Stimulated activated naive CD8-positive, alpha-beta T cell treated with anti-CD3 and anti-CD28 coated beads, Interleukin-15, Interleukin-2, amounts not matched to agents 100 U/mL and 50 U/mL, for 24 hours (primary cell): ENCODE data around the gene ZBTB42.

Experiments used
- ATAC-seq: fragments of 150-1000 bp; cut with Tn5 transposase; one replicate; pipeline ENCODE4 v1.10.0; 2021
- DNase-seq: peaks from one replicate; pipeline ENCODE4 v3.0.0; 2021

ZBTB42 gene

DNA sequence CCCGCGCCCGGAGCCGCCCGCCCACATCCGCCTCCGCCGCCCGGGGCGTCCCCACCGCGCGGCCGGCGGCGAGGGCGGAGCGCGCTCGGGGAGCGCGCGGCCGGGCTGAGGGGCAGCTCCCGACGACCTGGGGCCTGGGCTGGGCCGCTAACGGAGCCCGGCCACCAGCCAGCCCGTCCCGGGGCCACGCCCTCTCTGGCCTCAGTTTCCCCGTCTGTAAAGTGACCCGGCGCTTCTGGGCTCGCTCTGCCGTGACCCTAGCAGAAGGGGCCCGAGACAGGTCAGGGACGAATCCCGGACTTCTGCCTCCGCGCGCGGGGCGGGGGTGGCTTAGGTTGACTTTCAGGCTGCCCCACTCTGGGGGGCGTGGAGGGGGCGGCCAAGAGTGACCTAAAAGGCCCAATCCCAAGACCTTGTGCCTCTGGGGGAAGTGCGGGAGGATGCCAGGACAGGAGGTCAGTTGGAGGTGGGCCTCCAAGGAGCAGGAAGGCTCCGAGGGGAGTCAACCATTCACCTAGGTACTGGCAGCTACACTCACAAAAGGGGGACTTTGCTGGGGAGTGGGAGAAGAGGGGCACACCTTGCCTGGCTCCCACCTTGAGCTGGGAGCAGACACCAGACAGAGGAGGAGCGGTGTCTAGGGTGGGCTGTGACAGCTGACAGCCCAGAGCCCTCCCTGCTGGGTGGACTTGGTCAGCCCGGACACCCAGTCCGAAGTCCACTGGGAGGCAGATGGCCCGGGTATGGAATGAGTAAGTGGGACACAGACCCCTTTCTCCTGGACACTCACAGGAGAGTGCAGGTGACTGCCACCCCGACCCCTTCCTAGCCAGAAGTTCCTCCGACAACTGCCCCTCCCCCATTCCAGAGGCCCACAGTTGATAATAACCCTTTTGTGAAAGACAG, 4.9 kb upstream of the ZBTB42 start:
- DNase-seq (peak; percentile 74), ATAC-seq (no peak)

- ATAC-seq (no peak), DNase-seq (no peak)
These were observed 4.2 kb upstream of the ZBTB42 start for GRCh38 chr14:104796687-104797081.

DNA sequence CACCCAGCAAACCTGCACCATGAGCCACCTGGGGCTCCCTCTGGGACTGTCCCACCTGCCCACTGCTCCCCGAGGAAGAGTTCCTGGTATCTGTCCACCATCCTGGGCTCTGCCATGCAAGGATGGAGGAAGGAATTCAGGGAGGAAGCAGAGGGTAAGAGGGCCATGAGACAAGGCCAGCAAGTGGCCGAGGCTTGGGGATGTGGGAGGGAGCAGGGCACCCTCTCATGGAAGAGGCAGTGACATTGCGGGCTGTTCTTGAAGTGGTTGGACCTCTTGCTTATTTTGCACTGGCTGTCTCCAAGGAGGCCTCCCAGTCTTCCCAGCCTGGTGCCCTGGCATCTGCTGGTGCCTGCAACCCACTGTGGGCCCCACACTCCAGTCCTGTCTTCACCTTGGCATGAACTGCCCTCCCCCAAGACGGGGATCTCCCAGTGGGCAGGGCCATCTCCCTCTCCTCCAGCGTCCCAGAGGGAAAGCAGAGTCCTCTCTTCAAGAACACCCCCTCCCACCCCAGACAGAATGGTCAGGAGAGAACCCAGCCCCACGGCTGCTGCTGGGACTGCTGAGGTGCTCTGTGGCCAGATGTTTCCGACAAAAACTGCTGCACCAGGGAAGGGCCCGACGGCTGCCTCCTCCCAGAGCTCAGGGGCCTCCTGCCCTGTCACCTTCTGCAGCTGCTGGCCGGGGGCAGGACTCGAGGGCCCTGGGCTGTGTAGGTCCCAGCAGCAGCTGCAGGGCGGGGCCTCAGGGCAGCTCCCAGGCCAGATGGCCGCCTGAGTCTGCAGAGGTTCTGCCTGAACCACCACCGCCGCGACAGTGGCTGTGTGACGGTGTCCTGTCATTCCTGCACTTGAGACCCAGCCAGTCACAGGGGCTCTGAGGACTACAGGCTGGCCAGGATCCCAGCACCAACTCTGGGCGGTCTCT, 3.5 kb upstream of the ZBTB42 start:
- DNase-seq = no peak
- no peak for ATAC-seq

DNA sequence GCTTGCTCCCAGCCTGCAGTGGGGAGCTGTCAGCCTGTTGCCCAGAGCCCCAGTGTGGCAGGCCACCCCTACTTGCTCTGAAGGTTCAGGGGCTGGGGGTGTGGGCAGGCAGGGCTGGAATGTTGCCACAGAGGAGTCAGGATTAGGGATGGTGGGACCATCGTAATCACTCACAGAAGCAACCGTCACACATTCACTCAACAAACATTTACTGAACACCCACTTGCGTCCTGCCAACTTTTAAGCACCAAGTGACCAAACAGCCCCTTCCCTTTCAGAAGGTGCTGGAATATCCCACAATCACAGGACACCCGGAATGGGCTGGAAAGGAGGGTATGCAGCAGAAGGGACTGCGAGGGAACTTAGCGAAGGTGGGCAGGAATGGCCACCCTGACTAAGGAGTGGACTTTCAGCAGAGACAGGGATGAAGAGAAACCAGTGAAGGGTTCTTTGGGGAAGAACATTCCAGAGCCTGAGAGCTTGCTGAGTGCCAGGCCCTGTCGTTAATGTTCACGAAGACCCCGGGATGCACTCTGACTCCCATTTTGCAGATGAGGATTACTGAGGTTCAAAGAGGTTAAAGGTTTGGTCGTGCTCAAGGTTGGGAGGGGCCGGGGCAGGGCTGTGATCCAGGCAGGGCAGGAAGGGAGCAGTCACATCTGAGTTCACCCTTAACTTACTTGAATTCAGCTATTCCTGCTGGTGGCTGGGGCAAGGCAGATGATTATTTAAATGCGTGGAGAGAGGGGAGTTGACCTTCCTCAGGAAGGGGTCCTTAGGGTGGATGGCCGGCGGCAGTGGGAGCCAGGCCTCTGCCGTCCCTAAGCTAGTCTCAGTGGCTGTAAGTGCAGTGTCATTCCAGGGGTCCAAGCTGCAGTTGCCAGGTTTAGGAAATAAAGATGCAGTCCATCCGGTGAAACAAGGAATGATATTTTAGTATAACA, 2.3 kb upstream of the ZBTB42 start:
- DNase-seq (no peak), ATAC-seq (no peak)

GRCh38 chr14:104799244-104800014, 1.5 kb upstream of the ZBTB42 start:
- DNase-seq (no peak), ATAC-seq (no peak)

- ATAC-seq = peak; percentile 66
These were observed 708 bp upstream of the ZBTB42 start for GRCh38 chr14:104800015-104800770.

DNA sequence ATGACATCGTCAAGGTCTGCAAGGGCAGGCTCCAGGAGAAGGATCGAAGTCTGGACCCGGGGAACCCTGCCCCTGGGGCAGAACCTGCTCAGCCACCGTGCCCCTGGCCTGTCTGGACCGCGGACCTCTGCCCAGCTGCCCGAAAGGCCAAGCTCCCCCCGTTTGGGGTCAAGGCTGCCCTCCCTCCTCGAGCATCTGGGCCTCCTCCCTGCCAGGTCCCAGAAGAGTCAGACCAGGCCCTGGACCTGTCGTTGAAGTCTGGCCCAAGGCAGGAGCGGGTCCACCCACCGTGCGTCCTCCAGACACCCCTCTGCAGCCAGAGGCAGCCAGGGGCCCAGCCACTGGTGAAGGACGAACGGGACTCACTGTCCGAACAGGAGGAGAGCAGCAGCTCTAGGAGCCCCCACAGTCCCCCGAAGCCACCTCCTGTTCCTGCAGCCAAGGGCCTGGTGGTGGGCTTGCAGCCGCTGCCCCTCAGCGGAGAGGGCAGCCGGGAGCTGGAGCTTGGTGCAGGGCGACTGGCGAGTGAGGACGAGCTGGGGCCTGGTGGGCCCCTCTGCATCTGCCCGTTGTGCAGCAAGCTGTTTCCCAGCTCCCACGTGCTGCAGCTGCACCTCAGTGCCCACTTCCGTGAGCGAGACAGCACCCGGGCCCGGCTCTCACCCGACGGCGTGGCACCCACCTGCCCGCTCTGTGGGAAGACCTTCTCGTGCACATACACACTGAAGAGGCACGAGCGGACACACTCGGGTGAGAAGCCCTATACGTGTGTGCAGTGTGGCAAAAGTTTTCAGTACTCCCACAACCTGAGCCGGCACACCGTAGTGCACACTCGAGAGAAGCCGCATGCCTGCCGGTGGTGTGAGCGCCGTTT, 856 bp downstream of the ZBTB42 start:
- ATAC-seq = no peak
- DNase-seq = no peak

More at GRCh38 chr14:104800015-104800770, 708 bp upstream of the ZBTB42 start:
- peak; percentile 85 for DNase-seq

GRCh38 chr14:104802394-104803184, 1.7 kb downstream of the ZBTB42 start:
- no peak for DNase-seq
- no peak for ATAC-seq

DNA sequence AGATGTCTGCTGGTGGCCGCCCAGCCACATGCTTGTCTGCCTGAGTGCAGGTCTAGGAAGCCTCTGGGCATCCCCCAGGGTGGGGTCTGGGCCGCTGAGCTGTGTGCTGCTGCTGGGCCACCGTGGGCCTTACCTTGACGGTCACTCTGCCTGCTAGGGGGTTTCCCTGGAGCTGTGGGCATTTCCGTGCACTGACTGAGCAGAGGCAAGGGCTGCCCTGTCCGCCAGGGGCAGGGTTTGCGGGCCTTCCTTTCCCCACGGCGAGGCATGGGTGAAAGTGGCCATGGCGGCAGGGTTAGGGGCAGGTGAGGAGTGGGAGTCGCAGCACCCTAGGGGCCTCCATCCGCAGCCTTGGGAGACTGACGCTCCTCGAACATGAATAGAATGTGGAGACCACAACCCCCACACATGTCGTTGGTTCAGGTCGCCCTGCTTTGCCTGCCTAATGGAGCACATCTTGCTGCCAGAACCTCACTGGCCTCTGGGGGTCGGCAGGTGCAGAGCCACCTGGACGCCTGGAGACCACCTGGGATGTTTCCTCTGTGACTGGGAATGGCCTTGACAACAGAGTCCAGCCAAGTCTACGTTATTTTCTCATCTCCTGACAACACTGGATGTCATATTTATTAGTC, 2.5 kb downstream of the ZBTB42 start:
- ATAC-seq (no peak), DNase-seq (no peak)

- DNase-seq (no peak), ATAC-seq (no peak)
These were observed 3.1 kb downstream of the ZBTB42 start for GRCh38 chr14:104803912-104804410.

DNA sequence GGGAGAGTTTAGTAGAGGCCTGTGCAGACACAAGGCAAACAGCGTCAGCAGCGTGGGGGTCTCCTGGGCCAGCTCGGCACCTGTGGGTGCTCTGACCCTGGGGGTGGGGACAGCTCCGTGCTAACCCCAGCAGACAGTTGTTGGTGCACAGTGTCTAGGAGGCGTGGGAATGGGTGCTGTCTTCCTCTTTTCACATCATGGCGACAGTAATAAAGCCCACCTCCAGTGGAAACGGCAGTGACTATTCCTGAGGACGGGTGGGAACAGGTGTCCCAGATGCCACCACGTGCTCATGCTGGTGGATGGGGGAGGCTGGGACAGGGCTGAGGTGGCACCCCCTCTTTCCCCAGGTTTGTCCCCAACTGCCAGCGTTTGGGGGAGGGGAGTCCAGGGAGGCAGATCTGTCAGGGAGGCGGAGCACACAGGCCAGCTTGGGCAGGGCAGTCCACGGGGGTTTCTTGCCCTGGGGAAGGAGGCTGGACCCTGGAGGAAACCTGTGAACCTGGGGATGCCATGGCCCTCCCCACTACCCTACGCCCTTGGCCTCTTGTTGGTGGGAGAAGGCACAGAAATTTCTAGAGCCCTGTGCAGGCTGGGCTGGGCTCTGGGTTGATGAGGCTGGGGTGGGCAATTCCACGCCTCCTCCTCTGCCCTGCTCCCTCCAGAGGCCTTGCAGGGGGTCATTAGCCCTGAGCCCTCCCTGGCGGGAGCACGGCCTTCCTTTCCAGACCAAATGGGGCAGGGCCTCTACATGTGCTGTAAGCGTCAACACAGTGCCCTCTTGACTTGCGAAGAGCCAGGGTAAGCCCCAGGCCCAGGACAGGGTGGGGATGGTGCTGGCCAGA, 3.8 kb downstream of the ZBTB42 start:
- DNase-seq (no peak), ATAC-seq (no peak)

DNA sequence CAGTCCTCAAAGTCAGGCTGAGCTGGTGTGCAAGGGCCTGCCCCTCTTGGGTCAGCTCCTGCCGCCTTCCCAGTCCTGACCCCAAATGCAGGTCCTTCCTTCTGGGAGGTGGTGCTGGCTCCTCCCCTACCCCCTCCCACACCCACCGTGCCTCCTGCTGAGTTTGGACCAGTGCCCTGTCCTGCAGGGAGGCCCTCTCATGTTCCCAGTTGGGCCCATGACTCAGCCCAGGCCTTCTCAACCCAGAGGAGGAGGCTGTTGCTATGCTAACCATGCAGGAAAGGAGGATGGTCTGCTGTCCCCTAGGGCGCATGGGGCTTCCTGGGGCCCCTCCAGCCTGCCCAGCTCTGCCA, 4.4 kb downstream of the ZBTB42 start:
- no peak for ATAC-seq
- no peak for DNase-seq

DNA sequence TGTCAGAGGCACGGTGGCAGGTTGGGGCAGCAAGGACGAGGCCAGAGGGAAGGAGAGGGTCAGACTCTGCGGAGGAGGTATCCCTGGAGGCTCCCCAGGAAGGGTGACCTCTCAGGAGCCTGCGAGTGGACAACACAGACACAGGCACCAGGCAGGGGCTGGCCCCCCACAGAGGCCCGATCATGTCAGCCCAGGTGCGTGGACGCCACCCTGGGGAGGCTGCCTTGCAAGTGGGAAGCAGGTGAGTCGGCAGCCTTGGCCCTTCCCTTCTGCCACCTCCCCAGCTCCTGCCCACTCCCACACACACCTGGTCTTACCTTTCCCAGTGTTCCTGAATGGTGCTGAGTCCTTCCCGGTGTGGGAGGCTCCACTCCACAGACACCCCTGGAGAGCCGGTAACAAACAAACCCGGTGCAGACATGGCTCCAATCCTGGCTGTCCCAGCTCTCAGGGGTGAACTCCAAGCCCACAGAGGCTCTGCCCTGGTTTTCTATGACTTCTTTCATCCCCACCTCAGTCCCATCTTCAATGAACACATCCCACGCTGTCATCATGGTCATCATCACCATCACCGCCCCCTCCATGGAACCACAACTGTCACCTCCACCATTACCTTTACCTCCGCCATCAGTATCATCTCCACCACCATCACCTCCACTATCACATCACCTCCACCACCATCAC, 5.2 kb downstream of the ZBTB42 start:
- ATAC-seq (no peak), DNase-seq (no peak)

- no peak for DNase-seq
- no peak for ATAC-seq
These were observed 5.9 kb downstream of the ZBTB42 start for GRCh38 chr14:104806625-104807465.

GRCh38 chr14:104808456-104808855, 7.6 kb downstream of the ZBTB42 start:
- ATAC-seq (no peak), DNase-seq (no peak)
